Right kidney (tissue), 9 donors: ENCODE results near the gene CT83.

Source experiments
- DNase-seq: peaks from one replicate; pipeline ENCODE4 v3.0.0-alpha.2; 2016
- long read RNA-seq, 8 donors: transcript quantifications; one replicate each; lab custom pipeline, GENCODE V29; 2026

The CT83 gene, protein sequence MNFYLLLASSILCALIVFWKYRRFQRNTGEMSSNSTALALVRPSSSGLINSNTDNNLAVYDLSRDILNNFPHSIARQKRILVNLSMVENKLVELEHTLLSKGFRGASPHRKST
- long read RNA-seq, donor 1: 0 reads
- long read RNA-seq, donor 2: 0 reads
- long read RNA-seq, donor 3: 0 reads
- long read RNA-seq, donor 4: 0 reads
- long read RNA-seq, donor 5: 0 reads
- long read RNA-seq, donor 6: 0 reads
- long read RNA-seq, donor 7: 0 reads
- long read RNA-seq, donor 8: 0 reads

DNA sequence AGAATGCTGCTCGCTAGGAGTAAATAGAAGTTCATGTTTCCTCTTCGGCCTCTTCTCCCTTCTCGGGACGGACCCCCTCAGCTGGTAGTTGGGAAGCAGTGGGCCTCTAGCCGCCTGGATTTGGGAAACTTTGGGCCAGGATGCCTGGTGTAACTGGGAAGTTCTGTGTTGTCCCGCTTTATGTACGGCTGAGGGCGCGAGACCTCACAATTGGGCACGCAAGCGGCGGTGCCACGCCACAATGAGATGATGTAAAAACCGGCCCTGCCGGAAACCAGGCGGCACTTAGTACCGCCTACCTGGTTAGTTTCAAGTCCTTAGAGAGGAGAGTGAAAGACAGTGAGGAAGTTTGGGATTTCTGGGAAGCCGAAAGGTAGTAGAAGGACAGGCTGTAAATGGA lies at the start of gene CT83:
CT83 (minus strand) TSS at position 155 of the 400 bp plus-strand sequence; CDS start at position 35, 120 bp downstream.
- DNase-seq: no peak

DNA sequence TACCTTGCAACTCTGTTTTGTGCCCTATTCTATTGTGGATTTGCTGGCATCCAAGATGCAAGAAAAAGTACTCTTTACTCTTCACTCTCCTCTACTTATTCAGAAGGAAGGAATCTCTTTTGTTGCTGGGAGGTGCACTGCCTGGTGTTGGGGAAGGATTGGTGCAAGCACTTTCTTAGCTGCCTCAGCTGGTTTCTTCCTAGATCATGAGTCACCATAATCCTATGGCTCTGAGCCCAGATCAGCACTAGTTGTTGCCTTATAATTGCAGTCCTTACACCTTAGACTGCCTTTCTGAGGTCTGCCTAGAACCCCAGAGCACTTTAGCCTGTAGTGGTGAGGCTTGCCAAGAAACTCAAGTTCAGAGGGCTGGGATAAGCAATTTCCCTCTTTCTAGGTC lies 37.0 kb upstream of the CT83 start:
- DNase-seq: no peak

DNA sequence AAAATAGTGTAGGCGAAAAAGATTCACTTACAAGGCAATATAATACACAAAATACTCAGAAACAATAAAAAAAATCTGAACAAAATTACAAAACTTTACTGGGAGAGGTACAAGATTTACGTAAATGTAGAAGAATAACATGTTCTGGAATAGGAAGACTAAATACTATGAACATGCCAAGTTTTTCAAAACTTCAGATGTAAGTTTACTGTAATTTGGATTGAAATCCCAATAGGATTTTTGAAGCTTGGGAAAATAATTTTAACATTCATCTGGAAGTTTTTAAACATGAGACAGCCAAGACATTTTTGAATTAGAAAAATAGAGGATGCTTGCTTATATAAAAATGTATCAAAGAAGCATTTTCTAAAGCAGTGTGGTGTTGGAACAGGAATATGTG lies 30.5 kb upstream of the CT83 start:
- no peak for DNase-seq

DNA sequence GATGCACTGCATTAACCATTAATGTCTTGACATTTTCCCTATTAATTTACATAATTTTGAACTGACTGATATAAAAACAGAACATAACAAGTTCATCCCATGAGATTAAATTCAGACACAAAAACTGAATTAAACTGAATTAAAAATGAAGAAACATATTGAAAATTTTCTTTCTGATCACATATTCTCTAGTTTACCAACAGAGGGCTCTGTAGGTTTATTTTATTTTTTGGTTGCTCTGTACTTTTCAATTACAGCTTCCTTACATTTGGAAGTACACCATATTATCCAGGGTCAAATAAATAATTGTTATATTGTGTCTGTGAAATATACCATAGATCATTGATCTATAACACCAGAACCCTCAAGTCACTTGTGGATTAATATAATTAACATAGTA lies 27.3 kb upstream of the CT83 start:
- DNase-seq: peak; percentile 0

DNA sequence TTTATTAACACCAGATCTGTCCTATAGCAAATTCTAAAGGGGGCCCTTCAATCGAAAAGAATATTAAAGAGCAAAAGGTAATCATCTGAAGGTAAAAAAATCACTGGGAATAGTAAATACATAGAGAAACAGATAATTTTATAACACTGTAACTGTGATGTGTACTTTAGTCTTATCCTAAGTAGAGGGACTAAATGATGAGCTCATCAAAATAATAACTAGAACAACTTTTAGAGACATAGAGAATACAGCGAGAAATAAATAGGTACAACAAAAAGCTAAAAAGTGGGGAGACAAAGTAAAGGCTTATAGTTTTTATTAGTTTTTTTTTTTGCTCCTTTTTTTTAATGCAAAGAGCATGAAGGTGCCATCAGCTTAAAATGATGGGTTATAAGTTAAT lies 17.3 kb upstream of the CT83 start:
- DNase-seq: no peak

DNA sequence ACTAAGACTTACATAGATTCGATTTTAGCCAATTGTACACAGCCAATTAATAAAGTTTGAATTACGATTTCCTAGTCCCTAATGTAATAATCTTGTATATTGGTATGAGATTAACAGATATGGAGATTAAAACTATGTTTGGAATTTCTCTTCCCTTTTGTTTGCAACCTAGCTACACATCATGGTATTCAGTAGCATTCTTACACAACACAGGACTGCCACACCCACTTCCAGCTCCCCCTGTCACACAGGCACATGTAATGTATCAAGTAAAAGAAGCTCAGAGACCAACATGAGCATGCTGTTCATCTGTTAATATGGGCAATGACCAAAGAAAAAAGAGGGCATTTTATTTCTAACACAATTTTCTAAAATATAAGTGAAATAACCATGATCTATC lies 13.6 kb downstream of the CT83 start:
- no peak for DNase-seq

DNA sequence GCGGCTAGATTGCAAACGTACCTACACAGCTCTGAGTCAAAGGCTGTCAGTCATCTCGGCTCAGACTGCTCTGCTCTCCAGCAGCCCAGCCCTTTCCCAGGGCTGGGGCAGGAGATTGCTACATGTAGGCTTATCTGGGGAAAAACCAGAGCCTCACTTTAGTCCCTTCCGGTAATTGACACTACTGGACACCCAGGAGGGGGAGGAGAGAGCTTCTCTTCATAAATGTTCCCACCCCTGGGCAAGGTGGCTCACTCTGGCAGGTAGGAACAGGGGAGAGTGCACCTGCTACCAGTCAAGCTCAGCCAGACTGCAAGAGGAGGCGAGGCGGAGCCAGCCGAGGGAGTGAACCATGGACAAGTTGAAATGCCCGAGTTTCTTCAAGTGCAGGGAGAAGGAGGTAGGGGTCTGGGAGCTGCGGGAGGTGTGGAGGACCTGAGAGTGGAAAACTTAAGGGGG lies 26.4 kb downstream of the CT83 start, which contains the start of gene SLC6A14:
SLC6A14 (plus strand) TSS at position 249 of the 459 bp plus-strand sequence; CDS start at position 353, 104 bp downstream.
- peak; percentile 2 for DNase-seq

DNA sequence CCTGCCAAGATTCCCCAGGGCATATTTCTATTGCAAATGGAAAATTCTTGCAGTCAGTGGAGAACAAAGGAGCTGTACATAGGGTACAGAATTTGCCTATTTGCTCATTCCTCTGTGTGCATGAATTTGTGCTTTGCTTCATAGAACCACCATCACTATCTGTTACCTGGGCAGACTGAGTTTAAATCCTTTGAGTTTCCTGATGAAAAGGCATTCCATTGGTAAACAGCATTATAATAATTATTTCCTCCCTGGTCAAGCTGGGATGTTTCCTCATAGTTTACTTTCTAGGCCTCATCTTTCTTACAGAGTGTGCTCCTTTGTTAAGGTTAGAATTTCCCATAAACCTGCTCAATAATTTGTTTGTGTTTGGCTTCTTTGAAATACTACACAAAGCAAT lies 27.2 kb downstream of the CT83 start:
- no peak for DNase-seq

DNA sequence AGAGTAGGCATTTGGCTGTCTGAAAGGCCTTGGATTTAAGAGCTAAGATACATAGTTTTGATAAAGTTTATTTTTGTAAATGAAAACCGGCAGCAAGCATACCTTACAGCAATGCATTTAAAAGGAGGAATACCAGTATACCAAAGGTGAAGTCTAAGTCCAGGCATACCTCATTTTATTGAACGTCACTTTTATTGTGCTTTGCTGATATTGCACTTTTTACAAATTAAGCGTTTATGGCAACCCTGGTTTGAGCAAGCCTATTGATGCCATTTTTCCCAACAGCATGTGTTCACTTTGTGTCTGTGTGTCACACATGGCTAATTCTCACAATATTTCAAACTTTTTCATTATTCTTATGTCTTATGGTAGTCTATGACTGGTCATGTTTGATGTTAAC lies 34.8 kb downstream of the CT83 start:
- no peak for DNase-seq

DNA sequence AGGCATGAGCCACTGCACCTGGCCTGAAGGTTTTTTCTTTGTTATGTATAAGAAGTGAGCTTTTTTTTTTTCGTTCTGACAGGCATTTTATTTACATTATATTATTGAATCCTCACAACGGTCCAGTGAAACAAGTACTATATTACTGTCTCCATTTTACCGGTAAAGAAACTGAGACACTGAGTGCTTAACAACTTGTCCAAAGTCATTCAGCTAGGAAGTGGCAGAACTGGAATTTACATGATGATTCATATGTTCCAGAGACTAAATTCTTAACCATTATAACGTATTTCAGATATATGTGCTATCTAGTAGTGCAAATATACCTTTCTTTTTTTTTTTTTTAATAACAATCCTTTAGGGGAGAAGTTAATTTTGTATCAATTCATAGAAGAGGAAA lies 44.8 kb downstream of the CT83 start:
- DNase-seq: no peak

DNA sequence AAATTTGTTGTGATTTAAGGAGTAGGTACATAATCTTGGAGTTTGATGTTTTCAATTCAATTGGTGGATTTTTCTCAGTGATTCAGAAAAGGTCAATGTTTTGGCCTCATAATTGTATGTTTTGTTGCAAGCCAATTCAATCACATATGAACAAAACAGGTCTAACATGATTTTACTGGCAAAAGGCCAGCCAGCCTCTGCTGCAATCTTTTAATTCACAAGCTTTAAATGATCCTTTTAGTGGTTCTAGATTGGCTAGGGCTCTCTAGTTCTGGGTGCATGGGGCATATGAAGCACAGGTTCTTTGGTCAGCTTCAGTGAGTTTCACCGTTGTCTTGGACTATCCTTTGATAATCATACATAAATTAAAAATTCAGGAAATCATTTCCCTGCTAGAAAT lies 45.6 kb downstream of the CT83 start:
- DNase-seq: no peak

DNA sequence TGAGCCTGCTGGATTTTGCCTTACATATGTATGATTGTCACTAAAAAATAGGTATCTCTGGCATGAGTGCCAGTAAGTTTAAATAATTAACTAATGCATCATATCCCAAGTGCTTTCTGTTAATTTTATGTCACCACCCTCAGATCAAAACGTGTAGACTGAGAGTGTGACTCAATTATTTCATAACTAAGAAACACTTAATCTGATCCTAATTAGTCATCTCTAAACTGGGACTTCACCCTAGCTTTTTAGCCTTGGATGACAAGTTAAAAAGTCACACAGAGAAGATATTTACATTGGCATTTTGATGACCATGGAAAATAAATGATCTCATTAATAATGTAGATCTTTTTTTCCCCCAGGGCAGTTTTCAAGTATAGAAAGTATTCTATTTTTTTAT lies 49.5 kb downstream of the CT83 start:
- DNase-seq: no peak
